H9 (cell line): Measurements from ENCODE around the gene CDH23. TPM values are rescaled to one million over a fixed set of nuclear protein-coding genes. Genes with fewer than 3 reads are reported as not detected.

Experiments
- DNase-seq: peaks from one replicate; pipeline ENCODE4 v3.0.0-alpha.2; 2017
- H2AFZ ChIP-seq: one replicate; pipeline ENCODE4 v1.6.1; 2013; ENCODE audit warnings: mild to moderate bottlenecking, low read length, control low read depth, moderate library complexity
- H2AK5ac ChIP-seq: 2 replicates; pipeline ENCODE4 v1.6.1; 2013; ENCODE audit warnings: low read length, control low read depth, mixed read lengths; ENCODE audit not compliant: insufficient read length
- H2BK120ac ChIP-seq: one replicate; pipeline ENCODE4 v1.6.1; 2013; ENCODE audit warnings: low read depth, mild to moderate bottlenecking, low read length, control low read depth, inconsistent platforms; ENCODE audit not compliant: poor library complexity, severe bottlenecking
- H2BK12ac ChIP-seq: 2 replicates; pipeline ENCODE4 v1.6.1; 2013; ENCODE audit warnings: low read length, control low read depth, mixed read lengths, low read depth; ENCODE audit not compliant: insufficient read length
- H2BK15ac ChIP-seq: 2 replicates; pipeline ENCODE4 v1.6.1; 2013; ENCODE audit warnings: low read depth, low read length, control low read depth
- H2BK20ac ChIP-seq: one replicate; pipeline ENCODE4 v1.6.1; 2013; ENCODE audit warnings: low read depth, mild to moderate bottlenecking, low read length, control low read depth, inconsistent platforms; ENCODE audit not compliant: poor library complexity, severe bottlenecking
- H2BK5ac ChIP-seq: 2 replicates; pipeline ENCODE4 v1.6.1; 2013; ENCODE audit warnings: low read length, control low read depth, mixed read lengths; ENCODE audit not compliant: insufficient read length
- H3K14ac ChIP-seq: 2 replicates; pipeline ENCODE4 v1.6.1; 2013; ENCODE audit warnings: low read length, control low read depth; ENCODE audit not compliant: insufficient read depth
- H3K18ac ChIP-seq: 2 replicates; pipeline ENCODE4 v1.6.1; 2013; ENCODE audit warnings: low read depth, mild to moderate bottlenecking, mixed read lengths, low read length, control low read depth; ENCODE audit not compliant: insufficient read length
- H3K23ac ChIP-seq: 2 replicates; pipeline ENCODE4 v1.6.1; 2013; ENCODE audit warnings: low read length, control low read depth, mixed read lengths, low read depth; ENCODE audit not compliant: insufficient read length
- H3K23me2 ChIP-seq: 2 replicates; pipeline ENCODE4 v1.6.1; 2013; ENCODE audit warnings: low read depth, mild to moderate bottlenecking, mixed read lengths, low read length, control low read depth; ENCODE audit not compliant: insufficient read length, poor library complexity, severe bottlenecking
- H3K27ac ChIP-seq: 2 replicates; pipeline ENCODE4 v1.5.1; 2013; ENCODE audit warnings: low read length, control low read depth, mixed read lengths, low read depth; ENCODE audit not compliant: insufficient read length
- H3K27me3 ChIP-seq: 2 replicates; pipeline ENCODE4 v1.6.1; 2013; ENCODE audit warnings: low read length, control low read depth, inconsistent platforms; ENCODE audit not compliant: insufficient read depth
- H3K4ac ChIP-seq: 2 replicates; pipeline ENCODE4 v1.6.1; 2013; ENCODE audit warnings: low read depth, mild to moderate bottlenecking, control low read depth, inconsistent platforms, low read length, moderate library complexity
- H3K4me1 ChIP-seq: 2 replicates; pipeline ENCODE4 v1.6.1; 2013; ENCODE audit warnings: low read length, control low read depth, inconsistent platforms; ENCODE audit not compliant: insufficient read depth
- H3K4me2 ChIP-seq: 2 replicates; pipeline ENCODE4 v1.6.1; 2013; ENCODE audit warnings: low read length, control low read depth, mixed read lengths; ENCODE audit not compliant: insufficient read length, insufficient read depth
- H3K56ac ChIP-seq: 2 replicates; pipeline ENCODE4 v1.6.1; 2013; ENCODE audit warnings: low read depth, mild to moderate bottlenecking, mixed read lengths, low read length, control low read depth; ENCODE audit not compliant: insufficient read length
- H3K79me1 ChIP-seq: 2 replicates; pipeline ENCODE4 v1.6.1; 2013; ENCODE audit warnings: low read depth, mild to moderate bottlenecking, moderate library complexity, low read length, control low read depth, inconsistent platforms; ENCODE audit not compliant: insufficient read depth, poor library complexity, severe bottlenecking
- H3K79me2 ChIP-seq: 2 replicates; pipeline ENCODE4 v1.6.1; 2013; ENCODE audit warnings: low read length, control low read depth, inconsistent platforms; ENCODE audit not compliant: insufficient read depth
- H3K9ac ChIP-seq: 2 replicates; pipeline ENCODE4 v1.6.1; 2013; ENCODE audit warnings: low read length, control low read depth, mixed read lengths; ENCODE audit not compliant: insufficient read length; ENCODE audit errors: extremely low read depth
- H3K9me3 ChIP-seq: one replicate; pipeline ENCODE4 v1.6.1; 2013; ENCODE audit warnings: low read depth, low read length, inconsistent platforms; ENCODE audit not compliant: control insufficient read depth
- H3T11ph ChIP-seq: one replicate; pipeline ENCODE4 v1.6.1; 2013; ENCODE audit warnings: mild to moderate bottlenecking, low read length, control low read depth, inconsistent platforms
- H4K20me1 ChIP-seq: one replicate; pipeline ENCODE4 v1.6.1; 2013; ENCODE audit not compliant: control insufficient read depth, insufficient read length, insufficient read depth
- H4K5ac ChIP-seq: 2 replicates; pipeline ENCODE4 v1.6.1; 2013; ENCODE audit warnings: low read depth, mild to moderate bottlenecking, mixed read lengths, low read length, control low read depth; ENCODE audit not compliant: insufficient read length
- H4K8ac ChIP-seq: replicated peaks from 2 replicates; pipeline ENCODE4 v1.6.1; 2013; ENCODE audit warnings: low read length, control low read depth, mixed read lengths, low read depth; ENCODE audit not compliant: insufficient read length
- H4K91ac ChIP-seq: 2 replicates; pipeline ENCODE4 v1.6.1; 2013; ENCODE audit warnings: low read depth, mild to moderate bottlenecking, moderate library complexity, mixed read lengths, low read length, control low read depth; ENCODE audit not compliant: insufficient read length
- H3K27ac Mint-ChIP-seq, 3 experiments: 2 replicates in 2 of 3; 3 replicates in 1 of 3; pipeline ENCODE4 v1.8.0; 2020 to 2021; ENCODE audit warnings: mixed read lengths in 3 of 3, mild to moderate bottlenecking in 1 of 3, moderate library complexity in 1 of 3
- H3K27me3 Mint-ChIP-seq: 2 replicates; pipeline ENCODE4 v1.8.0; 2021; ENCODE audit warnings: low read depth, mild to moderate bottlenecking, moderate library complexity, mixed read lengths
- H3K36me3 Mint-ChIP-seq, 3 experiments: 2 replicates in 2 of 3; 3 replicates in 1 of 3; pipeline ENCODE4 v1.8.0; 2020 to 2021; ENCODE audit warnings: low read depth in 3 of 3, mixed read lengths in 3 of 3; ENCODE audit not compliant: insufficient read depth in 1 of 3
- H3K4me1 Mint-ChIP-seq, 2 experiments: 2 replicates each; pipeline ENCODE4 v1.8.0; 2020; ENCODE audit warnings: mixed read lengths in 2 of 2
- H3K4me3 Mint-ChIP-seq, 2 experiments: 2 replicates in 1 of 2; 3 replicates in 1 of 2; pipeline ENCODE4 v1.8.0; 2020 to 2021; ENCODE audit warnings: mild to moderate bottlenecking in 2 of 2, mixed read lengths in 2 of 2, moderate library complexity in 1 of 2
- H3K9me3 Mint-ChIP-seq, 2 experiments: 2 replicates in 1 of 2; 3 replicates in 1 of 2; pipeline ENCODE4 v1.8.0; 2020; ENCODE audit warnings: mild to moderate bottlenecking in 2 of 2, mixed read lengths in 2 of 2, moderate library complexity in 1 of 2
- CTCF ChIP-seq: fragments of 200-600 bp; sonication (generic); conservative IDR thresholded peaks from 3 replicates; pipeline ENCODE4 v1.8.0; 2021; ENCODE audit warnings: antibody characterized with exemption, mild to moderate bottlenecking
- WGBS: extraction: QIAGEN DNeasy Blood & Tissue Kit; methylation state at CpG from one replicate; pipeline ENCODE4 v1.1.7; 2013; ENCODE audit warnings: missing lambda C conversion rate, low lambda C conversion rate, mixed read lengths; ENCODE audit not compliant: insufficient read length; ENCODE audit errors: extremely low coverage; 5-methylcytosine and 5-hydroxymethylcytosine counted together
- total RNA-seq: library from RNA; stranded (reverse); gene quantifications from 2 replicates; pipeline ENCODE4 v1.2.1, GENCODE V29; 2021

Gene CDH23
- total RNA-seq, 1 experiment from 2014 or later, result 2.1 TPM

DNA sequence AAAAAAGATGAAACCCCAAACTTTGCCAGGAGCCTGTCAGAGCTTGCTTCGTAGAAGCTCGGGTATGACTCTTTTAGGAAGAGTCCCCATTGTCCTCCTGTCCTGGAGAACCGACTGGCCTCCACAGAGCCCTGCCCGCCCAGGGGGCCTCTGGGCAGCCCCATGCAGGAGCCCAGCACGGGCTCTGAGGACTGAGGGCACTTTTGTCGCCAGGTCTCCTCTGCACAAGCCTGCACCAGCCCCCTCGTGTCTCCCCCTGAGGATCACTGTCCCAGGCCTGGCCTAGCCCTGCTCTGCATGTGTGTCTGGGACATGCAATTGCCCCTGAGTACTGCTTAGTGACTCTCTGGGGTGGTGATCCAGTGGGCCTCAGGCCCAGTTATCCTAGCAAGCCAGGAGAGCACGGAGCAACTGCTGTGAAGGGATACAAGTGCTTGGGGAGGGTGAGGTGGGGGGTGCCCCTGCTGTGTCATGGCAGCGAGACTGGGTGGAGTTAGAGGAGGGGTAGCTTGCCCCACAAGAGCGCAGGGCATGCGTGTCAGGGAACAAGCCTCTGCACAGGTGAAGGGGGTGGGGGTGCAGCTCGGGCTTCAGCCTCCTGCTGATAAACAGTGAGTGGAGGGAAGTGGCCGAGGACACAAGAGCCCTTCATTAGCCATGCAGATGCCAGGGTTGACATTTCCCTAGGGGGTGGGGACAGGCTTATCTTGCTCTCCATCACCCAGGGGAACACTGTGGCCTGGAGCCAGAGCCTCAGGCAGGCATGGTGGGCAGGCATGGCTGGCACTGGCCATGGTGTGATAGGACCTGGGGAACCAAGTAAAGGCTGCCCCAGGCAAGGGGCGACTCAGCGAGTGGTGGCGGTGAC lies 179.4 kb downstream of the CDH23 start:
- Histone ChIP-seq H3K56ac (no peak overlapping the region), H2AFZ (no peak overlapping the region), H2BK20ac (no peak overlapping the region), H3K27me3 (no peaks in the 10 kb centered on the region), H3K23ac (no peak overlapping the region), H3K4me1 (no peaks in the 10 kb centered on the region; the same call in 1 of the 2 replicates), H3K79me1 (no peaks in the 10 kb centered on the region), H4K8ac (no peak overlapping the region), H2BK5ac (no peak overlapping the region), H3K18ac (no peak overlapping the region), H3K27ac (no peak overlapping the region), H3T11ph (no peak overlapping the region), H2BK12ac (no peak overlapping the region), H3K9me3 (no peaks in the 10 kb centered on the region), H4K20me1 (no peaks in the 10 kb centered on the region), H2BK120ac (no peak overlapping the region), H3K9ac (no peak overlapping the region), H3K4me2 (no peak overlapping the region), H3K23me2 (no peaks in the 10 kb centered on the region), H4K91ac (no peak overlapping the region), H3K14ac (no peak overlapping the region; the same call in 1 of the 2 replicates), H2AK5ac (no peak overlapping the region), H3K4ac (no peak overlapping the region), H3K79me2 (no peaks in the 10 kb centered on the region), H2BK15ac (no peak overlapping the region), H4K5ac (no peak overlapping the region)
- no peak for TF ChIP-seq CTCF
- peak overlapping the region in 2 of 3 experiments; percentile 7 to 63; a peak in 2 of 7 replicates for H3K27ac Mint-ChIP-seq
- no CpG with 5 or more reads among the region's 16 CpGs for WGBS
- peaks cover 22 to 42% of the 10 kb centered on the region in 2 experiments for H3K4me1 Mint-ChIP-seq
- no peaks in the 10 kb centered on the region for H3K36me3 Mint-ChIP-seq
- no peaks in the 10 kb centered on the region for H3K9me3 Mint-ChIP-seq
- no peak overlapping the region for H3K4me3 Mint-ChIP-seq
- DNase-seq, result no peak
- peaks cover 2% of the 10 kb centered on the region for H3K27me3 Mint-ChIP-seq
